NOMO-1 treated with DMSO at 0.1 percent for 48 hours (cell line): ENCODE data around the gene EML2.
"Not testable (repeated sequence)": the region's sequence is repeated elsewhere in the genome, so short reads cannot be mapped to it uniquely, and the experiment has no call there.

Experiments used
- DNase-seq: peaks from one replicate; lab custom pipeline; 2025; ENCODE audit not compliant: unreplicated experiment; lab: John Stamatoyannopoulos, UW

EML2 gene

GRCh38 chr19:45615795-45616703 is 23.1 kb downstream of the EML2 start:
- DNase-seq = peak; percentile 61

GRCh38 chr19:45615056-45615455 is 24.1 kb downstream of the EML2 start:
- not testable (repeated sequence) for DNase-seq

DNA sequence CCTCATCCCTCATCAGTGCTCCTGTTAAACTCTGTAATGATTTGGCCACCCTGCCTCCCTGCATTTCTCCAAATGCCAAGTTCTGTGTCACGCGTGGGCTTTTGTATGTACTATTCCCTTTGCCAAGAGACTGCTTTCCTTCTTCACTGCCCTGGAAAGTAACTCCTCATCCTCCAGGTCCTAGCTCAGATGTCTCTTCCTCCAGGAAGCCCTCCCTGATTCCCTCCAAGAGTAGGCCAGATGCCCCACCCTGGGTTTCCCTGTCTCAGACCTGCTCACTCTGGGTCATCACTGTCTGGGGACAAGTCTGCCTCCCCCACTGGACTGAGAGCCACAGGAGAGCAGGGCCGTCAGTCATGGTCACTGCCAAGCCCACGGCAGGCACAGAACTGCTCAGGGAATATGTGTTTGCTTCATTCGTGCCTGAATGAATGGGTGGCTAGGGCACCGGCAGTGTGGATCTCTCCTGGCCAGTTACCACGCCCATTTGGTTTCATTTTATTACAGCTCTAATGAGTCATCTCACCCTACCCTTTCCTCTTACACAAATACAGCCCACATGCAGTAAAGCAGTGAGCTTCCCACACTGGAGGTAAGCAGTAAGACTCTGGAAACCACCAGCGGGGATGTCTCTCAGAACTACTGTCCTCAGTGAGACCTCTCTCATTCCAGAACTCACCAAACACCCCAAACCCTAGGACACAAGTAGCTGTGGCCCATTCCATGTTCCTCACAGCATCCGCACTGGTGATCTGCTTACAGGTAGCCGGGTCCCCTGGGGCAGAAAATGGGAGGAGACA is 25.1 kb downstream of the EML2 start:
- DNase-seq = peak; percentile 89

- DNase-seq = no peak
Observed at GRCh38 chr19:45608948-45609347, 30.2 kb downstream of the EML2 start.

DNA sequence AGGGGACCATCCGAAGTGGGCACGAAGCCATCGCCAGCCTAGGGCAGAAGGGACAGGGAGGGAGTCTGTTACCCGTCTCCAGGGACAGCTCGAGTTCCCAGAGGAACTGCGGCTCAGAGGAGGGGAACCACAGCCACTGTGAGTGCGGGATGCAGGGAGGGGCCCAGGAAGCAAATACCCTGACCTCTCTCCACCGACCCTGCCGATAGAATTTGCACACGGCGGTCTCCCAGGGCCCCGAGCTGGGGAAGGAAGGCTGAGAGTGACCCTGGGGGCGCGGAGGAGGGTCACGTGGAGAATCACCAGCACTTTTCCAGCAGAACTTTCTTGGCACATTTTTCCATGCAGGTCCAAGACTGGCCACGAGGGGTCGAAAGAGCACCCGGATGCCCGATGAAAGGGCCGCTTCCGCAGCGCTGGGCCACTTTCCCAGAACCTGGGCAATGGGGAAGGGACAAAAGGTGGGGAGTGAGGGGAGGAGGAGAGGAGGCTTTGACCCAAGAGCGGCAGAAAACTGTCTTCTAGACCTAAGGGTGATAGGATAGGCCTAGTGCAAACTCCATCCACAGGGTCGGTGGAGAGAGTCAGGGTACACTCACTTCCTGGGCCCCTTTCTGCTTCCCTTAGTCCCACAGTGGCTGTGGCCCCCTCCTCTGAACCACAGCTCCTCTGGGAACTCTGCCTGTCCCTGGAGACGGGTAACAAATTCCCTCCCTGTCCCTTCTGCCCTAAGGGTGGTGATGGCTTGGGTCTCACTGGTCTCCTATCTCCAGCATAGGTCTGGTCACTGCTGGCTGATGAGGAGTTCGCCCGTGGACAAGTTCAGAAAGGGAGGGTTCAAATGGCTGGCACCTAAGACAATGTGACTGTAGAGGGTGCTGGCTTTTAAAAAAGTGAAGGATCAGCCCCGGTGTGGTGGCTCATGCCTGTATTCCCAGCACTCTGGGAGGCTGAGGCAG is 31.8 kb downstream of the EML2 start:
- no peak for DNase-seq

DNA sequence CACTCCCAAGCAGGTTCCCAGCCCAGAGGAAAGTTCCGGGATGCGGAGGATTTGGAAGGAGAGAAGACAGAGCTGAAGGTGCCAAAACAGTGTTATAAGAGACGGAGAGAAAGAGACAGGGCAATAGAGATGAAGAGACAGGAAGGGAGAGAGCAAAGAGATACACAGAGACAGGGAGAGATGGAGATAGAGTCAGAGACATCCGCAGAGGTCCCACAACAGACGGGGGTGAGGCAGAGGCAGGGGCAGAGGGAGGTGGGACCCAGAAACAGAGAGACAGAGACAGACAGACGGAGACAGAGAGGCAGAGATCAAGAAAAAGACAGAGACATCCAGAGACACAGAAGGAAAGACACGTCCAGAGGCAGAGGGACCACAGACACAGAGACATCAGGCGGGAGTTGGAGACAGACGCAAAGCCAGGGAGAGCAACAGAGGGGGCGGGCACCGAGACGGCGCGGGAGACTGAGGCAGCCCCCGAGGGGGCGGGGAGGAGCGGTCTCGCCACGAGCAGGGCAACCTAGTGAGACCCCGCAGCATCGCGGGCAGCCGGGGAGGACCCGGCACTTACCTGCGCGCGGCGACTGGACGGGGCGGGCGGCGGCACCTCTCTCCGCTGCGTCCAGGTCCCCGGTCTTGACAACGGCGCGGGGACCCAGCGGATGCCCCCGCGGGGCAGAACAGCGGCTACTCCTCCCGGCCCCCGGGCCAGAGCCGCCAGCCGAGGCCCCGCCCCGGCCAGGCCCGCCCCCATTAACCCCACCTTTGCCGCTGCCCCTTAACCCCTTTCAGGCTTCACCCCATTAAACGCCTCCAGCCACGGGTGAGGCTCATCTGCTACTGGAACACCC is 37.4 kb downstream of the EML2 start, which contains the start of gene GPR4:
Gene GPR4, minus strand, starts transcription at position 689 of the 851 bp plus-strand sequence. CDS start 10,346 bp downstream, outside the sequence.
- DNase-seq = no peak

DNA sequence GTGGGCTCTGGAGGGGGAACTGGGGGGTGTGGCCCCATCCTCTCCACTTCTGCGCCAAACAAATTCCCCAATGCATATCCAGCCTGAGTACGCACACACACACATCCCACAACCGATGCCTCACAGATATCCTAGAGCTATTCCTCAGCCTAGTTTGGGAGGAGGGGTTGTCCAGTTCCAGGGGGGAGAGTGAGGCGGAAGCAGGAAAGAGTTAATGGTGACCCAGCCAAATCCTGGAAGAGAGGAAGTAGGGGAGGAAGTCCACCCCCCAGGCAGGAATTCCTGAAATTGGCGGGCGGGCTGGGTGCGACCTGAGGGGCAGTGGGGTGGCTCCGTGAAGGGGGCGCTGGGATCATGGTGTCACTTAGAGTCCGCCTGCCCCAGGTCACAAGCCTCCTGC is 38.1 kb downstream of the EML2 start:
- no peak for DNase-seq

GRCh38 chr19:45600340-45600885 is 38.8 kb downstream of the EML2 start:
- no peak for DNase-seq

GRCh38 chr19:45599286-45599685 is 39.9 kb downstream of the EML2 start:
- no peak for DNase-seq

DNA sequence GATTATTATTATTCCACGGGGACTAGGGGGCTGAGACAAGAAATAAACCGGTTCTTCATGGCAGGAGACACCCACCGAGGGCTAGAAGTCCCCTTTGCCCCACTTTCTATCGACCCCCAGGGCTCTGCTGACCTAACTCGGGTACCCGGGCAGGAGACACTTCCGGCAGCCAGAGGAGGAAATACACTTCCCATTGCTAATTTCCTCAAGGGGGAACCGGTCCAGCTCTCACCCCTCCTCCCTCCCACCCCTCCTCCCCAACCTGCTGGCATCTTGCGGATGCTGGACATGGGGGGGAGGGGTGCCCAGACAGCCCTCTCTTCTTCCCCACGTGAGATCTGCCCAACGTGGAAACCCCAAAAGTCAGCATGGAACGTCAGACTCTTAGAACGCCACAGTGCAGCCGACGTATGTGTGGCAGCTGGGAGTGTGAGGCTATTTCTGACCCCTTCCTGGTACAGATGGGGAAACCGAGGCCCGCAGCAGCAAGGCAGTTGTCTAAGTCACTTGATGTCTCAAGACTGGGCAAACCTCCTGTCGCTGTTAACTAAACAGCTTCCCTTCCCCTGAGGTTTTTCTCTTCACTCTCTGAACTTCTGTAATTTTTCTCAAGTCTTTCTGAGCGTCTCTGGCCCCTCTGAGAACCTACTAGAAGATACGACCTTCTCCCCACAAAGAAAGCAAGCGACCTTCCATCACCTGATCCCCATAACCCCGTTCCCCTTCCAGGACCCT is 40.8 kb downstream of the EML2 start:
- DNase-seq = peak; percentile 42

- DNase-seq = no peak
Observed at GRCh38 chr19:45597425-45598111, 41.6 kb downstream of the EML2 start.

DNA sequence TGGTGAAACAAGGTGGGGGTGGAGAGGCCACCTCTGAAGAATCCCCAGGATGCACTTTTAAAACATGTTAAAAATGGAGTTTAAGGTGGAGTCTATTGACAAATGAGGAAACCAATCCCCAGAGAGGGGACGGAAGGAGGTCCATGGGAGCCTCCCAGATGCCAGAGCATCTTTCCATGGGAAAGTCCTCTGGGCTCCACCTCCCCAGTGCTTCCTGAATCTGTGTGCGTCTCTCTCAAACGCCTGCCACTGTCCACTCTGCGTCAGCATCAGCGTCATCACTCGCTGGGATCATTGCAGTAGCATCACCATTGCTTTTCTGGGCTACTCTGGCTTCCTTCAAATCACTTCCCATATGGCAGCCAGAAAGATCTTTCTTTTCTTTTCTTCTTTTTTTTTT is 43.4 kb downstream of the EML2 start:
- no peak for DNase-seq

DNA sequence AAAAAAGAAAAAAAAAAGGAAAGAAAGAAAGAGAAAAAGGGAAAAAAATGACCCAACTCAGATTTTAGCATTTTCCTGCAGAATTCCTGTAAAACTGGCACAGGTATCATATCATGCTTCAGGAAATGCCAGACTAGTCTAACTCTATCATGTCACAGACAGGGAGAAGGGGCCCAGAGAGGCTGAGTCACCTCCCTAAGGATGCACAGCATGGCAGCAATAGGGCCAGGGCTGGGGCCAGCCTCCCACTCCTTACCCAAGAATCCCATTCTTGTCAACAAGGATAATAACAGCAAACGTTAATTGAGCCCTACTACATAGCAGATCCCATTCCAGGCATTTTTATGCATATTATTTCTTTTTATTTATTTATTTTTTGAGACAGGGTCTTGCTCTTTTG is 45.7 kb downstream of the EML2 start:
- DNase-seq = no peak

DNA sequence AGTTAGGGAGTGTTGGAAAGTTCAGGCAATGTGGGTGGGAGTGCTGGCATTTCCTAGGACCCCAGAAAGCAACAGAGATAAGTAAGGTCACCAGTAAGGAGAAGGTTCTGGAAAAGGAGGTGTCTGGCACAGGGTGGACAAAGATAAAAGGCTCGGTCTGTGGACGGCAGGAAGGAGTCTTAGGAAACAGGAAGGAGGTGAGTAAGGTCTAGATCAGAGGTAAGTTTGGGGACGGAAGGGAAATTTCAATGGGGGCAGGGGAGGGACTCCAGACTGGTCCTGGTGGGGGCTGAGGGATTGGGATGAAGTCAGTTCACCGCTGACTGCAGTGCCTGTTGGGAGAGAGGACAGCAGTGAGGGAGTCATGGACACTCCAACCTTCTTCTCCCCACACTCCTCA is 46.8 kb downstream of the EML2 start:
- DNase-seq = no peak

DNA sequence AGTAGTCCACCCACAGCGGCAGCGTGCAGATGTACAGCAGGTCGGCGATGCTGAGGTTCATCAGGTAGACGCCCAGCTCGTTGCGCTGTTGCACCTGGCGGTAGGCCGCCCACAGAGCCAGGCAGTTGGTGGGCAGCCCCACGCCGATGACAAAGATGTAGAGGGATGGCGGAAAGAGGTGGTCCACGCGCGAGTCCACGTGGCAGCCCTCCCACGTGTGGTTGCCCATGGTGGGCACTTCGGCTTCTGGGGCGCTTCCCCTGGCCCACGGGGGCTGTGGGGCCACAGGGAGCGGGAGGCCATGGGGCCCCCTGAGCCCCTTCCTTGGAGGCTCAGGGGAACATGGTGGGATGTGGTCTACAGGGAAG is 47.6 kb downstream of the EML2 start:
- no peak for DNase-seq

- DNase-seq = peak; percentile 23
Observed at GRCh38 chr19:45591004-45591637, 48.1 kb downstream of the EML2 start.

DNA sequence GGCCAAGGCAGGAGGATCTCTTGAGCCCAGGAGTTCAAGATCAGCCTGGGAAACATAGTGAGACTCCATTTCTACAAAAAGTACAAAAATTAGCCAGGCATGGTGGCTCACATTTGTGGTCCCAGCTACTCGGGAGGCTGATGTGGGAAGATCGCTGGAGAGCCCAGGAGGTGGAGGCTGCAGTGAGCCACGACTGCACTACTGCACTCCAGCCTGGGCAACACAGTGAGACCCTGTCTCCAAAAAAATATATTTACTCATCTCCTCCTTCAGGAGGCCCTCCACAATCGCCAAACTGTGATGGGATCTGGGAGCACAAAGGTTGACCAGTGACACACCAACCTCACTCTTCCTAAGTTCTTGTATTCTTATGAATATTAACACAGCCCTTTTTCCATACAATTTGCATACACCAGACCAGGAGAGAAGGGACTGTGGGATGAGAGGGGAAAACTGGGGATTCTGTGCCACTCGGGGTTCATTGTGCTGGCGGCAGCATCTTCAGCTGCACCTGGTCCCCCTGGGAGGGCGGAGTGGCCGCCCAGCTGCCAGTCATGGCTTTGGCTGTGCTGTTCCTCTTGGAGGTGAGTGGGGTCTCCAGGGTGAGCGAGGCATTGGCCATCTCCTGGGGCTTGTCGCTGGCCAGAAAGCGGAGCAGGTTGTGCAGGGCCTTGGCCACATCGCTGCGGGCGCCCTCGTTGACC is 48.7 kb downstream of the EML2 start:
- no peak for DNase-seq
